ENCODE measurements around the gene SNX32. TPM values are rescaled to one million over a fixed set of nuclear protein-coding genes. Genes with fewer than 3 reads are reported as not detected.
A peak's percentile ranks its signal among the peaks of the same experiment; 100 is the strongest.
"Not testable (repeated sequence)": the region's sequence is repeated elsewhere in the genome, so short reads cannot be mapped to it uniquely, and the experiment has no call there.

Gene SNX32
- total and polyA plus RNA-seq, 4 donors: 0.14 to 0.88 (median 0.64) TPM

DNA sequence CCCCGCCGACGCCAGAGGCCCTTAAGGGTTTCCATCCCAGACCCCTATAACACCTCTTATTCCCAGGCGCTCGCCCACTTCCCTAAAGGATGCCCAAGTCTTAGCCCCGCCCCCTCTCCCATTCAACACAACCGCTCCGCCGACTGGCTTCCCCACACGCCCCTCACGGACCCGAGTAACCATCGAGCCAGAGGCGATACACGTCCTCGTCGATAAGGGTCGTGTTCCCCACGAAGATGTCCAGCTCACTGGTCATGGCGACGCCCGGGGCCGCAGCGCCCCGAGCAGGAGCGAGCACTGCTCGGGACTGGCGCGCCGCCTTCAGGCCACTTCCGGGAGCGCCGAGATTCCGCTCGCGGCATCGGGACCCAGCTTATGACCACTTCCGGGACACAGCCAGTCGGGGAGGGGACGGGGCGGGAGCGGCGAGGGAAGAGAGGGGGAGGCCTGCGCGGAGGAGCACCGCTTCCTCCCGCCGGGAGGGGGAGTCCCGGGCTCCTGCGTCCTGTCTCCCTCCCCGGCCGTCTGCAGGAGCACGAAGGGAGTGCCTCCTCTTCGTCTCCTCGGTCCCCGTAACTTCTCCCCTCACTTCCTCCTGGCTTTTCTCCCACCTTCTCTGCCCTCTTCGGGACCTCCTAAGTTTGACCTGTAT is 54.5 kb downstream of the SNX32 start, which contains the start of gene FIBP:
Gene FIBP, minus strand, starts transcription at position 309 of the 652 bp plus-strand sequence. Its CDS starts 53 bp downstream, at position 256.
- Histone ChIP-seq H3K27ac (ENCODE audit: low read depth in 1 of 2, low read length in 1 of 2) (peak within 1 kb of the TSS; percentile 95), H3K4me3 (peak within 1 kb of the TSS; percentile 67), H3K36me3 (ENCODE audit: control insufficient read depth in 4 of 4, insufficient read depth in 4 of 4, low read length in 4 of 4) (peaks cover 7 to 23% (median 19%) of the 10 kb centered on the region in 4 donors), H3K9ac (ENCODE audit: insufficient read depth in 1 of 2, low read length in 2 of 2) (peak within 1 kb of the TSS; percentile 59 to 94), H3K27me3 (ENCODE audit: control insufficient read depth in 3 of 3, insufficient read depth in 3 of 3, low read length in 2 of 3) (no peaks in the 10 kb centered on the region), H3K4me1 (ENCODE audit: control insufficient read depth in 5 of 5, insufficient read depth in 5 of 5, low read length in 5 of 5) (peaks cover 5 to 54% (median 13%) of the 10 kb centered on the region in 5 donors), H3K9me3 (ENCODE audit: control insufficient read depth in 4 of 4, insufficient read depth in 3 of 4, low read length in 3 of 4) (no peaks in the 10 kb centered on the region)
- TF ChIP-seq, protein P1, sequence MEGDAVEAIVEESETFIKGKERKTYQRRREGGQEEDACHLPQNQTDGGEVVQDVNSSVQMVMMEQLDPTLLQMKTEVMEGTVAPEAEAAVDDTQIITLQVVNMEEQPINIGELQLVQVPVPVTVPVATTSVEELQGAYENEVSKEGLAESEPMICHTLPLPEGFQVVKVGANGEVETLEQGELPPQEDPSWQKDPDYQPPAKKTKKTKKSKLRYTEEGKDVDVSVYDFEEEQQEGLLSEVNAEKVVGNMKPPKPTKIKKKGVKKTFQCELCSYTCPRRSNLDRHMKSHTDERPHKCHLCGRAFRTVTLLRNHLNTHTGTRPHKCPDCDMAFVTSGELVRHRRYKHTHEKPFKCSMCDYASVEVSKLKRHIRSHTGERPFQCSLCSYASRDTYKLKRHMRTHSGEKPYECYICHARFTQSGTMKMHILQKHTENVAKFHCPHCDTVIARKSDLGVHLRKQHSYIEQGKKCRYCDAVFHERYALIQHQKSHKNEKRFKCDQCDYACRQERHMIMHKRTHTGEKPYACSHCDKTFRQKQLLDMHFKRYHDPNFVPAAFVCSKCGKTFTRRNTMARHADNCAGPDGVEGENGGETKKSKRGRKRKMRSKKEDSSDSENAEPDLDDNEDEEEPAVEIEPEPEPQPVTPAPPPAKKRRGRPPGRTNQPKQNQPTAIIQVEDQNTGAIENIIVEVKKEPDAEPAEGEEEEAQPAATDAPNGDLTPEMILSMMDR (IDR thresholded peaks at IDR 0.05; ENCODE audit: control extremely low read depth, extremely low read depth): peak; percentile 60
- DNase-seq (peak; percentile 98 to 99 (median 99)), ATAC-seq (ENCODE audit: insufficient read depth, low FRiP score) (peak; percentile 75)
- 1% methylated on average over 48 to 56 of the region's 57 CpGs for WGBS, 2 donors

DNA sequence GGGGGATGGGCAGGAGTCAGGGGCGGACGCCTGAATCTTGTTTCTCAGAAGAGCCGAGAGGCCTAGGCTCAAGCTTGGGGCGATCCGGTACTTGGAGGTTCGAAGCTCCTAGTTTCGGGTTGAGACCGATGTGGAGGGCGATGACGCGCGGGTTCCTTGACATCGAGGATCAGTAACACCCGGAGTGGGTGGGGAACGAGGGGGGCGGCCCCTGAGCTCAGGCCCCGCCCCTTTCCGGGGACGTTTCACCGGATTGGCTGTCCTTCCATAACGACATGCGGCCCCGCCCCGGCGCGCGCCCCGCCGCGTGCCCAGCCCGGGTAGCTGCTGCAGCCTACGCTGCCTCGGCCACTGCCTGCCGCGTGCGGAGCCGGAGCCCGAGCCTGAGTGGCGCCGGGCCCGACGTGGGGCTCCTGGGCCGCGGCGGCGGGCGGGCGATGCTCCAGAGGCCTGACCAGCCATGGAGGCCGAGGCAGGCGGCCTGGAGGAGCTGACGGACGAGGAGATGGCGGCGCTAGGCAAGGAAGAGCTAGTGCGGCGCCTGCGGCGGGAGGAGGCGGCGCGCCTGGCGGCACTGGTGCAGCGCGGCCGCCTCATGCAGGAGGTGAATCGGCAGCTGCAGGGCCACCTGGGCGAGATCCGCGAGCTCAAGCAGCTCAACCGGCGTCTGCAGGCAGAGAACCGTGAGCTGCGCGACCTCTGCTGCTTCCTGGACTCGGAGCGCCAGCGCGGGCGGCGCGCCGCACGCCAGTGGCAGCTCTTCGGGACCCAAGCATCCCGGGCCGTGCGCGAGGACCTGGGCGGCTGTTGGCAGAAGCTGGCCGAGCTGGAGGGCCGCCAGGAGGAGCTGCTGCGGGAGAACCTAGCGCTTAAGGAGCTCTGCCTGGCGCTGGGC is 56.8 kb downstream of the SNX32 start, which contains the start of gene CCDC85B:
Gene CCDC85B, plus strand, starts transcription at position 350 of the 895 bp plus-strand sequence. Its CDS starts 111 bp downstream, at position 461.
- H3K27me3 ChIP-seq (ENCODE audit: control insufficient read depth in 3 of 3, insufficient read depth in 3 of 3, low read length in 2 of 3): no peaks in the 10 kb centered on the region
- WGBS, 2 donors: 0 to 1% methylated on average over 64 to 94 of the region's 94 CpGs
- H3K27ac ChIP-seq (ENCODE audit: low read depth in 1 of 2, low read length in 1 of 2): peak within 1 kb of the TSS; percentile 93 to 98
- peak within 1 kb of the TSS in 1 of 2 donors; percentile 94 for H3K9ac ChIP-seq (ENCODE audit: insufficient read depth in 1 of 2, low read length in 2 of 2)
- peak; percentile 88 for ATAC-seq (ENCODE audit: insufficient read depth, low FRiP score)
- DNase-seq: peak; percentile 97 to 98 (median 98)
- peak within 1 kb of the TSS; percentile 64 for H3K4me3 ChIP-seq
- TF ChIP-seq, protein P1 (IDR thresholded peaks at IDR 0.05; ENCODE audit: control extremely low read depth, extremely low read depth): no peak
- H3K4me1 ChIP-seq (ENCODE audit: control insufficient read depth in 5 of 5, insufficient read depth in 5 of 5, low read length in 5 of 5): peaks cover 5 to 54% (median 13%) of the 10 kb centered on the region in 5 donors
- H3K36me3 ChIP-seq (ENCODE audit: control insufficient read depth in 4 of 4, insufficient read depth in 4 of 4, low read length in 4 of 4): peaks cover 0 to 9% (median 3%) of the 10 kb centered on the region in 4 donors
- H3K9me3 ChIP-seq (ENCODE audit: control insufficient read depth in 4 of 4, insufficient read depth in 3 of 4, low read length in 3 of 4): no peaks in the 10 kb centered on the region

DNA sequence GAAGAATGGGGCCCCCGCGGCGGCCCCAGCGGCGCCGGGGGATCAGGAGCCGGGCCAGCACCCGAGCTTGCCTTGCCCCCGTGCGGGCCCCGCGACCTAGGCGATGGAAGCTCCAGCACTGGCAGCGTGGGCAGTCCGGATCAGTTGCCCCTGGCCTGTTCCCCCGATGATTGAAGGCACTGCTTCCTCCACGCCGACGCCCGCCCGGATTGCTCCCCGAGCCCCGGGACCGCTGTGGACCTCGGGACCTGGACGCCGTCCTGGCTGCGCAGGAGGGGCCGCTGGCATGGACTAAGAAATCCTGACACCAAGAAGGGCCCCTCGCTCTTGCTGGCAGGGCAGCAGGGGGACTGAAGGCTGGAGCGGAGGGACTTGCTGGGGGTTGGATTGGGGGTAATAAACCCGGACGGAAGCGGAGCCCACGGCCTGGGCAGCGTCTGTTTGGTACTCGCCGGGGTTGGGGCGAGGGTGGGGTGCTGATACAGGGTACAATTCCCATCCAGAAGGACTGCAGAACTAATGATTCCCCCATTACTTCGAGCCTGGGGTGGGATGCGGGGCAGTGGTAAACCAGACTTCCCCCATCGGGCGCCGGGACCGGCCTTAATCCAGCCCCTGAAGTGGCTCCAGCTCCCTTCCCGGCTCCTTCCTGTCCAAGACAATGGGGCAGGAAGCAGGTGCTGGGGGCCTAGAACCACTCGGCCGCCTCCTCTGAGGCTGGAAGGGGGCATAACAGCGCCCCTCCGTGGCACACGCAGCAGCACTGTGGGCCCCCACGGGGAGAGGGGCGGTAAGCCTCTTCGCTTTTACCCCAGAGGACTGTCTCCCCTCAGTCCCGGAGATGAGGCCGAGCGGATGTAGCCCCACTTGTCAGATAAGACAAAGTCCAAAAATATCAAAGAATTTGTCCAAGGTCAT is 57.7 kb downstream of the SNX32 start:
- no peak for ATAC-seq (ENCODE audit: insufficient read depth, low FRiP score)
- WGBS, 2 donors: 2 to 6% methylated on average over 52 to 57 of the region's 57 CpGs

DNA sequence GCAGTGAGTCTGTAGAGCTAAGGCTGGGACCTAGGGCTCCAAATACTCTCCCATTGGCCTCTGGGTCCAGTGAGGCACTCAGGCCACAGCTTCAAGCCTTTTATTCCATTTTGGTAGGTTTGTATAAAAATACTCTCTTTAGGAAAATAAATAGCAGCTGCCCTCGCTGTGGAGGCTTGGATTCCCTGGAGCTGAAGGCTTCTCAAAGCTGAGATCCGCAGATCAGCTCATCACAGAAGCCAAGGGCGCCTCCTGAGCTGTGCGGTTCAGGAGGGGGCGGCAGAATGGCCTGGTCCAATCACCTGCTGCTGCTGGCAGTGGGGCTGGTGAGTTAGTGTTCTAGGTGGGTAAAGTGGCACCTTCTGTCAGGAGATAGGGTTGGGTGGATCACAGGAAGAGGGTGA is 58.4 kb downstream of the SNX32 start:
- Histone ChIP-seq H3K4me1 (ENCODE audit: control insufficient read depth in 5 of 5, insufficient read depth in 5 of 5, low read length in 5 of 5) (peaks cover 5 to 54% (median 11%) of the 10 kb centered on the region in 5 donors), H3K9ac (ENCODE audit: insufficient read depth in 1 of 2, low read length in 2 of 2) (peak overlapping the region in 1 of 2 donors; percentile 17), H3K27ac (ENCODE audit: low read depth in 1 of 2, low read length in 1 of 2) (peak overlapping the region; percentile 93 to 98), H3K27me3 (ENCODE audit: control insufficient read depth in 3 of 3, insufficient read depth in 3 of 3, low read length in 2 of 3) (peaks cover 0 to 11% (median 6%) of the 10 kb centered on the region in 3 donors), H3K4me3 (peak overlapping the region; percentile 64)
- H3K36me3 ChIP-seq (ENCODE audit: control insufficient read depth in 4 of 4, insufficient read depth in 4 of 4, low read length in 4 of 4); DNase-seq; ATAC-seq (ENCODE audit: insufficient read depth, low FRiP score); H3K9me3 ChIP-seq (ENCODE audit: control insufficient read depth in 4 of 4, insufficient read depth in 3 of 4, low read length in 3 of 4): not testable (repeated sequence)
- 53 to 62% methylated on average over 5 of the region's 5 CpGs for WGBS, 2 donors

More for the DNA sequence above, 57.7 kb downstream of the SNX32 start:
- H3K27ac ChIP-seq (ENCODE audit: low read depth in 1 of 2, low read length in 1 of 2): peak overlapping the region; percentile 93 to 98
- peaks cover 0 to 6% (median 4%) of the 10 kb centered on the region in 3 donors for H3K27me3 ChIP-seq (ENCODE audit: control insufficient read depth in 3 of 3, insufficient read depth in 3 of 3, low read length in 2 of 3)
- peak overlapping the region; percentile 64 for H3K4me3 ChIP-seq
- peak in 2 of 3 donors; percentile 28 to 55 for DNase-seq
- TF ChIP-seq, protein P1 (IDR thresholded peaks at IDR 0.05; ENCODE audit: control extremely low read depth, extremely low read depth): peak; percentile 13
- H3K9ac ChIP-seq (ENCODE audit: insufficient read depth in 1 of 2, low read length in 2 of 2): peak overlapping the region in 1 of 2 donors; percentile 17
- H3K9me3 ChIP-seq (ENCODE audit: control insufficient read depth in 4 of 4, insufficient read depth in 3 of 4, low read length in 3 of 4): no peaks in the 10 kb centered on the region
- peaks cover 5 to 54% (median 13%) of the 10 kb centered on the region in 5 donors for H3K4me1 ChIP-seq (ENCODE audit: control insufficient read depth in 5 of 5, insufficient read depth in 5 of 5, low read length in 5 of 5)
- H3K36me3 ChIP-seq (ENCODE audit: control insufficient read depth in 4 of 4, insufficient read depth in 4 of 4, low read length in 4 of 4): peaks cover 0 to 4% (median 1%) of the 10 kb centered on the region in 4 donors
